CD4-positive, alpha-beta T cell treated with Interleukin-17A for 1 hour (primary cell): ENCODE results near the gene ANO6.

Experiments
- DNase-seq: peaks from one replicate; pipeline ENCODE4 v3.0.0-alpha.2; 2020

ANO6 gene

DNA sequence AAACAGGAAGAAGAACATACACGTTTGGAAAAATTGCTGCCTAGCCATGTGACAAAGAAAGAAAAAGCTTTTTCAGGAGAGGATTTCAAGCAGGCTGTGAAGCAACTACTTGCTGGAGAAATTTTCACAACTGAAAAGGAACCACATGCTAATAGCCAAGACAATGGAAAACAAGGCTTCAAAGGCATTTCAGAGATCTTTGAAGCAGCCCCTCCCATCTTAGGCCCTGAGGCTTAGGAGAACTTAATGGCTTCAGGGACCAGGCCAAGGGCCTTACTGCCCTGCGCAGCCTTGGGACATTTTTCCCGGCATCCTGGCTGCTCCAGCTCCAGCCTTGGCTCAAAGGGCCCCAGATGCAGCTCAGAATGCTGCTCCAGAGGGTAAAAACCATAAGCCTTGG, 257.7 kb downstream of the ANO6 start:
- DNase-seq = no peak

- DNase-seq = no peak
These were observed 259.7 kb downstream of the ANO6 start for GRCh38 chr12:45475594-45475993.

GRCh38 chr12:45477526-45477925, 261.6 kb downstream of the ANO6 start:
- DNase-seq = no peak

DNA sequence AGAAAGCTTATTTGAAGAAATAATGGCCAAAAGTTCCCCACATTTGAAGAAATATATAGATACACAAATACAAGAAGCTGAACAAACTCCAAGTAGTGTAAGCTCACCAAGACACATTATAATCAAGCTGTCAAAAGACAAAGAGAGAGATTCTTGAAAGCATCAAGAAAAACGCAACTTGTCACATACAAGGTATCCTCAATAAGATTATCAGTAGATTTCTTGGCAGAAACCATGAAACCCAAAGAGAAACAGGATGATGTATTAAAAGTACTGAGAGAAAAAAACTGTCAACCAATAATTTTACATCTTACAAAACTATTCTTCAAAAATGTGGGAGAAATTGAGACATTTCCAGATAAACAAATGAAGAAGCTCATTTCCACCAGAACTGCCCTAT, 263.0 kb downstream of the ANO6 start:
- DNase-seq = no peak

DNA sequence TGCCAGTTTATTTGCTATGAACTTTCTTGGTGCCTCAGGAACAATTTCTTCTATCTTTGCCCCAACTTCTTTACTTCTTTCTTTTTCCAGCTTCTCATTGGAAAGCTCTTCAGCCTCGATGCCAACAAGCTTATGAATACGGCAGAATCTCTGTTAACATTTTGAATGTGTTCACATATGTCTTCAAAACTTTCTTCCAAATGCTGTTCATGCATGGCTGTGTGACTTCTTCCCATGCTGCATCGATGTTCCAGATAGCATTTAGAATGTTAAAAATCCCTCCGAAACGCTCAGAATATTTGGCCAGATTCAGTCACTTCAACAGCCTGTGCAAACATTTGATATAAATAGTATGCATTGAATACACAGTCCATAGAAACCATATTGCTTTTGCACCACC, 265.9 kb downstream of the ANO6 start:
- no peak for DNase-seq

- DNase-seq = no peak
These were observed 267.7 kb downstream of the ANO6 start for GRCh38 chr12:45483571-45483970.
